ENCODE measurements around the gene SPDYC. TPM values are rescaled to one million over a fixed set of nuclear protein-coding genes. Genes with fewer than 3 reads are reported as not detected.

The SPDYC gene
- total RNA-seq, 1 experiment from 2014 or later: not detected

DNA sequence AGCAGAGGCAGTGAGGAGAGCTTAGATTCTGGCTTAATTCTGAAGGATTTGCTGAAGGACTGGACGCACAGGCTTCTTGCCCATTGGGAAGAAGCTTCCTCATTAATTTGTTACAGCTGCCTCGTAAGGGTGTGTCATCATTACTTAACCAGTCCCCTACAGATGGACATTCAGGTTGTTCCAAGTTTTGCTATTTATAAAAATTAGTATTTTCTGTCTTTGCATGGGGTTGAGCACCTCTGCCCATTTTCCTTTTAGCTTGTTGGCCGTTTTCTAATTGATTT, 49.8 kb downstream of the SPDYC start:
- Mint-ChIP-seq H3K9me3 (ENCODE audit: unreplicated experiment) (peaks cover 11% of the 10 kb centered on the region), H3K36me3 (ENCODE audit: insufficient read depth, unreplicated experiment) (peaks cover 8% of the 10 kb centered on the region), H3K4me3 (ENCODE audit: unreplicated experiment) (no peak overlapping the region), H3K4me1 (ENCODE audit: low read depth, unreplicated experiment) (peaks cover 27% of the 10 kb centered on the region), H3K27me3 (ENCODE audit: insufficient read depth, unreplicated experiment) (no peaks in the 10 kb centered on the region), H3K27ac (ENCODE audit: unreplicated experiment) (no peak overlapping the region)
- DNase-seq: no peak
- no peaks in the 10 kb centered on the region for H3K27me3 ChIP-seq (replicated peaks; ENCODE audit: control insufficient read depth, insufficient read depth, low read length)
- no peak overlapping the region for H3K4me3 ChIP-seq (ENCODE audit: low read depth, low read length)
- H3K9me3 ChIP-seq: no peaks in the 10 kb centered on the region
- intact Hi-C loops (cut with micrococcal nuclease; ENCODE audit: unreplicated experiment): no loop called here
- peaks cover 3% of the 10 kb centered on the region for H3K4me1 ChIP-seq
- no peaks in the 10 kb centered on the region for H3K36me3 ChIP-seq (ENCODE audit: control insufficient read depth, insufficient read depth, low read length)
- ChIA-PET POLR2A (no interaction called here), CTCF (interaction anchor here (0.9 to 1.0 kb wide), 2 partner anchors 55 to 291 kb away, joined by 3 to 5 read pairs; no protein-coding TSS in a partner anchor)
- TF ChIP-seq, protein P1, sequence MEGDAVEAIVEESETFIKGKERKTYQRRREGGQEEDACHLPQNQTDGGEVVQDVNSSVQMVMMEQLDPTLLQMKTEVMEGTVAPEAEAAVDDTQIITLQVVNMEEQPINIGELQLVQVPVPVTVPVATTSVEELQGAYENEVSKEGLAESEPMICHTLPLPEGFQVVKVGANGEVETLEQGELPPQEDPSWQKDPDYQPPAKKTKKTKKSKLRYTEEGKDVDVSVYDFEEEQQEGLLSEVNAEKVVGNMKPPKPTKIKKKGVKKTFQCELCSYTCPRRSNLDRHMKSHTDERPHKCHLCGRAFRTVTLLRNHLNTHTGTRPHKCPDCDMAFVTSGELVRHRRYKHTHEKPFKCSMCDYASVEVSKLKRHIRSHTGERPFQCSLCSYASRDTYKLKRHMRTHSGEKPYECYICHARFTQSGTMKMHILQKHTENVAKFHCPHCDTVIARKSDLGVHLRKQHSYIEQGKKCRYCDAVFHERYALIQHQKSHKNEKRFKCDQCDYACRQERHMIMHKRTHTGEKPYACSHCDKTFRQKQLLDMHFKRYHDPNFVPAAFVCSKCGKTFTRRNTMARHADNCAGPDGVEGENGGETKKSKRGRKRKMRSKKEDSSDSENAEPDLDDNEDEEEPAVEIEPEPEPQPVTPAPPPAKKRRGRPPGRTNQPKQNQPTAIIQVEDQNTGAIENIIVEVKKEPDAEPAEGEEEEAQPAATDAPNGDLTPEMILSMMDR (IDR thresholded peaks at IDR 0.05; ENCODE audit: insufficient read depth in 1 of 2, low read depth in 1 of 2, low read length in 1 of 2, severe bottlenecking in 1 of 2, unreplicated experiment in 1 of 2): no peak
- BruUV-seq (replicated peaks): no TSS peak

DNA sequence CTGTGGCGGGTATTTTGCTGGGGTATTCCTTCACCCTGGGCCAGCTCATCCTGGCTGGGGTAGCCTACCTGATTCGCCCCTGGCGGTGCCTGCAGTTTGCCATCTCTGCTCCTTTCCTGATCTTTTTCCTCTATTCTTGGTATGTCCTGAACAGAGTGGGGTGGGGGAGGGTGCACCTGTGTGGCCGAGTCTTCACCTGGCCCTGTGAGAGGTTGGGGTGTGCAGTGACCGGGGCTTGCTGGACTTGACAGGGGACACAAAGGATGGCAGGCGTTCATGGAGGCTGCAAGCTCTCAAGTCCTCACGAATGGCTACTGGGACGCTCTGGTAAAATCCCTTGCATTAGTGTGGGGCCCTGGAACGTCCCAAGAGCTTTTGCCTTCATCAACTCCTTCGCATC, 51.0 kb downstream of the SPDYC start:
- peaks cover 22% of the 10 kb centered on the region for H3K4me1 Mint-ChIP-seq (ENCODE audit: low read depth, unreplicated experiment)
- TF ChIP-seq, protein P1 (IDR thresholded peaks at IDR 0.05; ENCODE audit: insufficient read depth in 1 of 2, low read depth in 1 of 2, low read length in 1 of 2, severe bottlenecking in 1 of 2, unreplicated experiment in 1 of 2): no peak
- Histone ChIP-seq H3K9me3 (no peaks in the 10 kb centered on the region), H3K4me1 (peaks cover 14% of the 10 kb centered on the region), H3K4me3 (ENCODE audit: low read depth, low read length) (no peak overlapping the region), H3K36me3 (ENCODE audit: control insufficient read depth, insufficient read depth, low read length) (no peaks in the 10 kb centered on the region), H3K27me3 (replicated peaks; ENCODE audit: control insufficient read depth, insufficient read depth, low read length) (no peaks in the 10 kb centered on the region)
- no peak for DNase-seq
- no peaks in the 10 kb centered on the region for H3K27me3 Mint-ChIP-seq (ENCODE audit: insufficient read depth, unreplicated experiment)
- BruUV-seq (replicated peaks): no TSS peak
- POLR2A ChIA-PET: no interaction called here
- H3K9me3 Mint-ChIP-seq (ENCODE audit: unreplicated experiment): peaks cover 1% of the 10 kb centered on the region
- H3K36me3 Mint-ChIP-seq (ENCODE audit: insufficient read depth, unreplicated experiment): peaks cover under 1% of the 10 kb centered on the region
- CTCF ChIA-PET: no interaction called here
- no peak overlapping the region for H3K4me3 Mint-ChIP-seq (ENCODE audit: unreplicated experiment)
- no peak overlapping the region for H3K27ac Mint-ChIP-seq (ENCODE audit: unreplicated experiment)
- intact Hi-C loops (cut with micrococcal nuclease; ENCODE audit: unreplicated experiment): no loop called here

Small RNA genes within 50 kb of the gene (microRNA-seq; reads per million reads assigned to microRNA genes)
- gene MIR6751: not detected

Other genes starting within 250 kb of the SPDYC start
- gene PPP2R5B, start 245.5 kb upstream of the SPDYC start, total RNA-seq (2022): 7.4 and 7.7 TPM in 2 replicates
- gene GPHA2, start 234.3 kb upstream of the SPDYC start, total RNA-seq (2022): not detected in 2 replicates
- not detected in 2 replicates for gene MAJIN, start 198.1 kb upstream of the SPDYC start, total RNA-seq (2022)
- gene BATF2, start 173.3 kb upstream of the SPDYC start, total RNA-seq (2022): 0.79 and 1.4 TPM in 2 replicates
- 91.7 and 103 TPM in 2 replicates for gene ARL2, start 156.1 kb upstream of the SPDYC start, total RNA-seq (2022)
- gene SNX15, start 142.8 kb upstream of the SPDYC start, total RNA-seq (2022): 35.5 and 35.8 TPM in 2 replicates
- gene SAC3D1, start 129.0 kb upstream of the SPDYC start, total RNA-seq (2022): 21.2 and 21.6 TPM in 2 replicates
- gene NAALADL1, start 111.7 kb upstream of the SPDYC start, total RNA-seq (2022): 0.16 and 0.23 TPM in 2 replicates
- 67.0 and 71.1 TPM in 2 replicates for gene CDCA5, start 86.2 kb upstream of the SPDYC start, total RNA-seq (2022)
- 44.5 and 46.0 TPM in 2 replicates for gene ZFPL1, start 86.0 kb upstream of the SPDYC start, total RNA-seq (2022)
- 147 and 158 TPM in 2 replicates for gene VPS51, start 74.0 kb upstream of the SPDYC start, total RNA-seq (2022)
- 62.9 and 73.8 TPM in 2 replicates for gene TM7SF2, start 58.4 kb upstream of the SPDYC start, total RNA-seq (2022)
- gene ZNHIT2, start 52.5 kb upstream of the SPDYC start, total RNA-seq (2022): 12.2 and 14.7 TPM in 2 replicates
- gene FAU, start 48.1 kb upstream of the SPDYC start, total RNA-seq (2022): 918 and 972 TPM in 2 replicates
- 89.2 and 95.1 TPM in 2 replicates for gene MRPL49, start 47.9 kb upstream of the SPDYC start, total RNA-seq (2022)
- gene SYVN1, start 35.7 kb upstream of the SPDYC start, total RNA-seq (2022): 50.9 and 56.5 TPM in 2 replicates
- 238 and 244 TPM in 2 replicates for gene CAPN1, start 11.7 kb downstream of the SPDYC start, total RNA-seq (2022)
- 23.2 and 25.3 TPM in 2 replicates for gene POLA2, start 91.7 kb downstream of the SPDYC start, total RNA-seq (2022)
- 38.0 and 40.7 TPM in 2 replicates for gene CDC42EP2, start 144.6 kb downstream of the SPDYC start, total RNA-seq (2022)
- 64.2 and 65.3 TPM in 2 replicates for gene DPF2, start 163.6 kb downstream of the SPDYC start, total RNA-seq (2022)
- gene TIGD3, start 184.5 kb downstream of the SPDYC start, total RNA-seq (2022): 3.0 and 3.2 TPM in 2 replicates
- gene SLC25A45, start 212.4 kb downstream of the SPDYC start, total RNA-seq (2022): 8.1 and 8.5 TPM in 2 replicates
- 35.1 and 38.2 TPM in 2 replicates for gene FRMD8, start 216.4 kb downstream of the SPDYC start, total RNA-seq (2022)

Data from Caco-2 (cell line).